Lung (tissue), 12 donors: Measurements from ENCODE around the gene ACTR5. TPM values are rescaled to one million over a fixed set of nuclear protein-coding genes. Genes with fewer than 3 reads are reported as not detected.

Experiments
- ATAC-seq: fragments of 200-7000 bp; cut with Tn5 transposase; one replicate; pipeline ENCODE4 v1.9.1; 2020; ENCODE audit warnings: moderate number of reproducible peaks; ENCODE audit not compliant: insufficient read depth, low FRiP score
- DNase-seq, 3 donors: peaks; one replicate each; pipeline ENCODE4 v3.0.0-alpha.2; 2013 to 2017
- H3K27ac ChIP-seq, 2 donors: one replicate each; pipeline ENCODE4 v1.5.1; 2013; ENCODE audit warnings: mild to moderate bottlenecking in 2 of 2, moderate library complexity in 2 of 2, control low read depth in 1 of 2, inconsistent platforms in 1 of 2, low read depth in 1 of 2, low read length in 1 of 2
- H3K27me3 ChIP-seq, 3 donors: one replicate each; pipeline ENCODE4 v1.5.1; 2013; ENCODE audit warnings: low read length in 2 of 3; ENCODE audit not compliant: control insufficient read depth in 3 of 3, insufficient read depth in 3 of 3
- H3K36me3 ChIP-seq, 4 donors: one replicate each; pipeline ENCODE4 v1.5.1; 2013; ENCODE audit warnings: low read length in 4 of 4, mild to moderate bottlenecking in 1 of 4, moderate library complexity in 1 of 4; ENCODE audit not compliant: control insufficient read depth in 4 of 4, insufficient read depth in 4 of 4
- H3K4me1 ChIP-seq, 5 donors: one replicate each; pipeline ENCODE4 v1.5.1; 2013; ENCODE audit warnings: low read length in 5 of 5, mild to moderate bottlenecking in 2 of 5, moderate library complexity in 1 of 5; ENCODE audit not compliant: control insufficient read depth in 5 of 5, insufficient read depth in 5 of 5
- H3K4me3 ChIP-seq: one replicate; pipeline ENCODE4 v1.5.1; 2013; ENCODE audit warnings: mild to moderate bottlenecking, control low read depth, moderate library complexity
- H3K9ac ChIP-seq, 2 donors: one replicate each; pipeline ENCODE4 v1.5.1; 2013; ENCODE audit warnings: low read length in 2 of 2, control low read depth in 1 of 2; ENCODE audit not compliant: insufficient read depth in 1 of 2
- H3K9me3 ChIP-seq, 4 donors: one replicate each; pipeline ENCODE4 v1.5.1; 2013; ENCODE audit warnings: low read length in 3 of 4, mild to moderate bottlenecking in 1 of 4, moderate library complexity in 1 of 4; ENCODE audit not compliant: control insufficient read depth in 4 of 4, insufficient read depth in 3 of 4
- CTCF ChIP-seq: IDR thresholded peaks from 2 replicates; pipeline ENCODE4 v1.5.1; 2012; ENCODE audit warnings: mild to moderate bottlenecking; ENCODE audit errors: control extremely low read depth, extremely low read depth
- WGBS, 2 donors: extraction: QIAGEN DNeasy Blood & Tissue Kit; methylation state at CpG; one replicate each; pipeline ENCODE4 v1.1.7; 2013; 5-methylcytosine and 5-hydroxymethylcytosine counted together
- polyA plus RNA-seq, 2 donors: library from polyadenylated mRNA; stranded (reverse); fragments of 200-250 nt; gene quantifications; one replicate each; pipeline ENCODE4 v1.2.1, GENCODE V29; 2013
- total RNA-seq, 2 donors: library from RNA; depleted of rRNA in 1 of 2; stranded (reverse); fragments of >200 nt in 1 of 2; gene quantifications; one replicate each; pipeline ENCODE4 v1.2.1, GENCODE V29; 2014 to 2021
- donor health status: control.
- donor health status: control.
- donor health status: Bipolar disorder and iron deficiency.
- donor health status: healthy.
- donor health status: DM: yes; HTN: yes; CAD: no.

The ACTR5 gene
- total and polyA plus RNA-seq, 4 donors, result 5.3 to 9.5 (median 6.4) TPM

DNA sequence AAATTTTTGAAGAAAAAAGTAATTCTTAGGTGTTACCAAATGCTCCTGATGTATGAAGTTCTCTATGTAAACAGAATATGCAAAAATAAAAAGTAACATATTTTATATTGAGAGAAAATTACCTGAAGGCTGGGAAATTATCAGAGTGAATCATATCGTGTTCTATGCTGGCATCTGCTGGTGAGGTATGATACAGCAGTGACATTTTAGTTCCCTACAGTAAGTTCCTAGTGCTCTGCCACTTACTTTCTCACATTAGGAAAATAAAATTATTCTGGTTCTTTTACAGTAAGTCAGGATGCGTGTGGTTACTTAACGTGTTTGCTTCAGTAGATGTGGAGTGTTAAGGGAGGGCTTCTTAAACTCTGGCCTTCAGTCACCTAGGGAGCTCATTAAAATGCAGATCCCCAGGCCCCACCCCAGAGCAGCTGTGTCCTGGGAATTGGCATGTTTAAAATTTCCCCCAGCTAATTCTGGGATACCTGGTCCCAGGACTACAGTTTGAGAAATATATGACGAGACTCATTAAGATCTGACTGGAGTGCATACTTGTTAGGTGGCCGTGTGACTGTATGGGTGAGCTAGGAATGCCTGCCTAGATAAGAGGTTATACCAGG lies 3.2 kb downstream of the ACTR5 start:
- DNase-seq (peak in 2 of 3 donors; percentile 44 to 57), ATAC-seq (no peak)
- H3K4me1 ChIP-seq, result peaks cover 0 to 15% (median 4%) of the 10 kb centered on the region in 5 donors
- H3K9me3 ChIP-seq, result no peaks in the 10 kb centered on the region
- TF ChIP-seq CTCF, result peak; percentile 53
- peaks cover 14 to 21% (median 16%) of the 10 kb centered on the region in 4 donors for H3K36me3 ChIP-seq
- 57 to 61% methylated on average over 5 of the region's 5 CpGs for WGBS, 2 donors
- peak overlapping the region in 1 of 2 donors; percentile 38 for H3K9ac ChIP-seq
- no peak overlapping the region for H3K27ac ChIP-seq
- no peak overlapping the region for H3K4me3 ChIP-seq
- no peaks in the 10 kb centered on the region for H3K27me3 ChIP-seq

GRCh38 chr20:38752029-38752428 lies 3.8 kb downstream of the ACTR5 start:
- Histone ChIP-seq H3K9ac (no peak overlapping the region), H3K27ac (no peak overlapping the region), H3K9me3 (no peaks in the 10 kb centered on the region), H3K4me1 (peaks cover 0 to 15% (median 4%) of the 10 kb centered on the region in 5 donors), H3K27me3 (no peaks in the 10 kb centered on the region), H3K36me3 (peaks cover 14 to 21% (median 16%) of the 10 kb centered on the region in 4 donors), H3K4me3 (no peak overlapping the region)
- no peak for TF ChIP-seq CTCF
- ATAC-seq (no peak), DNase-seq (no peak)
- WGBS, 2 donors, result 88 to 94% methylated on average over 4 of the region's 4 CpGs

DNA sequence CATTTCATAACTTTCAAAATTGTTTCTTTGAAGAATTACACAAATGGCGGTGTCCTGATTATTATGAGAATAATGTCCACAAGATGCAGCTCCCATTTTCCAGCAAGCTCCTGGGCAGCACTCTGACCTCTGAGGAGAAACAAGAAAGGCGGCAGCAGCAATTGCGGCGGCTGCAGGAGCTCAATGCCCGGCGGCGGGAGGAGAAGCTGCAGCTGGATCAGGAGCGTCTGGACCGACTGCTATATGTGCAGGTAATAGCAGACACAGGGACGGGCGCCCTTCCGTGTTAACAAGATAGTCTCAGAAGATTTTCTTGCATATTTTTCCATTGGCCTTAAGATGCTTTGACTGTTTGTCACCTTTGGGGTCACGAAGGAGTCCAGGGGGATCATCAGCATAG lies 6.7 kb downstream of the ACTR5 start:
- Histone ChIP-seq H3K9ac (no peak overlapping the region), H3K36me3 (peaks cover 18 to 28% (median 20%) of the 10 kb centered on the region in 4 donors), H3K4me3 (no peak overlapping the region), H3K9me3 (no peaks in the 10 kb centered on the region), H3K27me3 (no peaks in the 10 kb centered on the region), H3K27ac (no peak overlapping the region), H3K4me1 (peaks cover 0 to 1% (median 0%) of the 10 kb centered on the region in 5 donors)
- TF ChIP-seq CTCF, result no peak
- DNase-seq, result no peak
- 90 to 98% methylated on average over 13 of the region's 13 CpGs for WGBS, 2 donors
- no peak for ATAC-seq
